HEK293 (cell line): ENCODE results near the gene ANKFN1.

Source experiments
- CTCF ChIA-PET: fragments of 350-600 bp; formaldehyde crosslinking; extraction: SDS; loops from one replicate; lab custom pipeline; 2021; ENCODE audit warnings: antibody characterized with exemption; lab: Yijun Ruan, JAX
- POLR2A ChIA-PET: fragments of 300-600 bp; formaldehyde crosslinking; extraction: SDS; loops from one replicate; lab custom pipeline; 2020; ENCODE audit warnings: antibody characterized with exemption, inconsistent platforms; lab: Yijun Ruan, JAX
- H3K27ac ChIP-seq: fragments of 200-500 bp; sonication (Bioruptor generic); 2 replicates; pipeline ENCODE4 v1.5.1; 2014; ENCODE audit warnings: low read depth, low read length, control low read depth, inconsistent platforms; ENCODE audit errors: extremely low read depth
- H3K36me3 ChIP-seq, 2 experiments: fragments of 200-500 bp in 1 of 2; sonication (Bioruptor generic) in 1 of 2; 1 replicate in 1 of 2; 2 replicates in 1 of 2; pipeline ENCODE4 v1.5.1; 2014 to 2017; ENCODE audit warnings: inconsistent platforms in 2 of 2, low read length in 2 of 2; ENCODE audit not compliant: control insufficient read depth in 2 of 2, insufficient read depth in 1 of 2
- H3K4me1 ChIP-seq: fragments of 200-500 bp; sonication (Bioruptor generic); 2 replicates; pipeline ENCODE4 v1.5.1; 2014; ENCODE audit warnings: mild to moderate bottlenecking, low read length, inconsistent platforms; ENCODE audit not compliant: control insufficient read depth, insufficient read depth
- H3K4me3 ChIP-seq: 2 replicates; pipeline ENCODE4 v1.5.1; 2011; ENCODE audit warnings: low read depth, mild to moderate bottlenecking, control low read depth, low read length, moderate library complexity
- H3K9me3 ChIP-seq: fragments of 200-500 bp; sonication (Bioruptor generic); 2 replicates; pipeline ENCODE4 v1.5.1; 2014; ENCODE audit warnings: low read depth, low read length, inconsistent platforms; ENCODE audit not compliant: control insufficient read depth, insufficient read depth
- BCL11A ChIP-seq: fragments of 450-650 bp; formaldehyde crosslinking; IDR thresholded peaks from 2 replicates; pipeline ENCODE4 v1.5.1; 2016; ENCODE audit warnings: low read depth, missing biosample characterization, missing genetic modification characterization
- TRIM28 ChIP-seq: IDR thresholded peaks from 2 replicates; pipeline ENCODE4 v1.6.1; 2011; ENCODE audit warnings: low read length, control low read depth, borderline replicate concordance
- ZBTB10 ChIP-seq: fragments of 450-650 bp; formaldehyde crosslinking; IDR thresholded peaks from 2 replicates; pipeline ENCODE4 v1.5.1; 2016; ENCODE audit warnings: missing biosample characterization, missing genetic modification characterization
- ZNF132 ChIP-seq: fragments of 450-650 bp; formaldehyde crosslinking; IDR thresholded peaks from 2 replicates; pipeline ENCODE4 v1.5.1; 2017; ENCODE audit warnings: missing biosample characterization, missing genetic modification characterization, borderline replicate concordance
- ZNF16 ChIP-seq: fragments of 450-650 bp; formaldehyde crosslinking; IDR thresholded peaks from 2 replicates; pipeline ENCODE4 v1.5.1; 2016; ENCODE audit warnings: low read depth, missing biosample characterization, missing genetic modification characterization
- ZNF416 ChIP-seq: fragments of 450-650 bp; formaldehyde crosslinking; IDR thresholded peaks from 2 replicates; pipeline ENCODE4 v1.5.1; 2016; ENCODE audit warnings: missing biosample characterization, missing genetic modification characterization
- ZNF623 ChIP-seq: fragments of 450-650 bp; formaldehyde crosslinking; IDR thresholded peaks from 2 replicates; pipeline ENCODE4 v1.5.1; 2016; ENCODE audit warnings: missing biosample characterization, missing genetic modification characterization
- ZNF664 ChIP-seq: fragments of 450-650 bp; formaldehyde crosslinking; IDR thresholded peaks from 2 replicates; pipeline ENCODE4 v1.5.1; 2016; ENCODE audit warnings: missing biosample characterization, missing genetic modification characterization
- TF ChIP-seq, protein P1 (sequence below): fragments of 450-650 bp; formaldehyde crosslinking; IDR thresholded peaks from 2 replicates; pipeline ENCODE4 v1.5.1; 2016; ENCODE audit warnings: missing biosample characterization, missing genetic modification characterization, low read depth
- TF ChIP-seq, protein P2 (sequence below): fragments of 450-650 bp; formaldehyde crosslinking; IDR thresholded peaks from 2 replicates; pipeline ENCODE4 v1.5.1; 2016; ENCODE audit warnings: missing biosample characterization, missing genetic modification characterization
- TF ChIP-seq, protein P3 (sequence below): fragments of 450-650 bp; formaldehyde crosslinking; IDR thresholded peaks from 2 replicates; pipeline ENCODE4 v1.5.1; 2016; ENCODE audit warnings: missing biosample characterization, missing genetic modification characterization
- TF ChIP-seq, protein P4 (sequence below): fragments of 450-650 bp; formaldehyde crosslinking; IDR thresholded peaks from 2 replicates; pipeline ENCODE4 v1.5.1; 2016; ENCODE audit warnings: missing biosample characterization, missing genetic modification characterization, low read depth

Gene ANKFN1

GRCh38 chr17:56217921-56218320 is 64.6 kb downstream of the ANKFN1 start:
- H3K9me3 ChIP-seq = no peaks in the 10 kb centered on the region
- ChIA-PET POLR2A (no interaction called here), CTCF (no interaction called here)
- H3K27ac ChIP-seq = no peak overlapping the region
- H3K4me3 ChIP-seq = no peak overlapping the region
- TF ChIP-seq ZBTB10 (no peak), ZNF132 (tag by site-specific recombination) (no peak)
- TF ChIP-seq, protein P1, sequence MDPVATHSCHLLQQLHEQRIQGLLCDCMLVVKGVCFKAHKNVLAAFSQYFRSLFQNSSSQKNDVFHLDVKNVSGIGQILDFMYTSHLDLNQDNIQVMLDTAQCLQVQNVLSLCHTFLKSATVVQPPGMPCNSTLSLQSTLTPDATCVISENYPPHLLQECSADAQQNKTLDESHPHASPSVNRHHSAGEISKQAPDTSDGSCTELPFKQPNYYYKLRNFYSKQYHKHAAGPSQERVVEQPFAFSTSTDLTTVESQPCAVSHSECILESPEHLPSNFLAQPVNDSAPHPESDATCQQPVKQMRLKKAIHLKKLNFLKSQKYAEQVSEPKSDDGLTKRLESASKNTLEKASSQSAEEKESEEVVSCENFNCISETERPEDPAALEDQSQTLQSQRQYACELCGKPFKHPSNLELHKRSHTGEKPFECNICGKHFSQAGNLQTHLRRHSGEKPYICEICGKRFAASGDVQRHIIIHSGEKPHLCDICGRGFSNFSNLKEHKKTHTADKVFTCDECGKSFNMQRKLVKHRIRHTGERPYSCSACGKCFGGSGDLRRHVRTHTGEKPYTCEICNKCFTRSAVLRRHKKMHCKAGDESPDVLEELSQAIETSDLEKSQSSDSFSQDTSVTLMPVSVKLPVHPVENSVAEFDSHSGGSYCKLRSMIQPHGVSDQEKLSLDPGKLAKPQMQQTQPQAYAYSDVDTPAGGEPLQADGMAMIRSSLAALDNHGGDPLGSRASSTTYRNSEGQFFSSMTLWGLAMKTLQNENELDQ (tag by site-specific recombination) = no peak
- TF ChIP-seq, protein P2, sequence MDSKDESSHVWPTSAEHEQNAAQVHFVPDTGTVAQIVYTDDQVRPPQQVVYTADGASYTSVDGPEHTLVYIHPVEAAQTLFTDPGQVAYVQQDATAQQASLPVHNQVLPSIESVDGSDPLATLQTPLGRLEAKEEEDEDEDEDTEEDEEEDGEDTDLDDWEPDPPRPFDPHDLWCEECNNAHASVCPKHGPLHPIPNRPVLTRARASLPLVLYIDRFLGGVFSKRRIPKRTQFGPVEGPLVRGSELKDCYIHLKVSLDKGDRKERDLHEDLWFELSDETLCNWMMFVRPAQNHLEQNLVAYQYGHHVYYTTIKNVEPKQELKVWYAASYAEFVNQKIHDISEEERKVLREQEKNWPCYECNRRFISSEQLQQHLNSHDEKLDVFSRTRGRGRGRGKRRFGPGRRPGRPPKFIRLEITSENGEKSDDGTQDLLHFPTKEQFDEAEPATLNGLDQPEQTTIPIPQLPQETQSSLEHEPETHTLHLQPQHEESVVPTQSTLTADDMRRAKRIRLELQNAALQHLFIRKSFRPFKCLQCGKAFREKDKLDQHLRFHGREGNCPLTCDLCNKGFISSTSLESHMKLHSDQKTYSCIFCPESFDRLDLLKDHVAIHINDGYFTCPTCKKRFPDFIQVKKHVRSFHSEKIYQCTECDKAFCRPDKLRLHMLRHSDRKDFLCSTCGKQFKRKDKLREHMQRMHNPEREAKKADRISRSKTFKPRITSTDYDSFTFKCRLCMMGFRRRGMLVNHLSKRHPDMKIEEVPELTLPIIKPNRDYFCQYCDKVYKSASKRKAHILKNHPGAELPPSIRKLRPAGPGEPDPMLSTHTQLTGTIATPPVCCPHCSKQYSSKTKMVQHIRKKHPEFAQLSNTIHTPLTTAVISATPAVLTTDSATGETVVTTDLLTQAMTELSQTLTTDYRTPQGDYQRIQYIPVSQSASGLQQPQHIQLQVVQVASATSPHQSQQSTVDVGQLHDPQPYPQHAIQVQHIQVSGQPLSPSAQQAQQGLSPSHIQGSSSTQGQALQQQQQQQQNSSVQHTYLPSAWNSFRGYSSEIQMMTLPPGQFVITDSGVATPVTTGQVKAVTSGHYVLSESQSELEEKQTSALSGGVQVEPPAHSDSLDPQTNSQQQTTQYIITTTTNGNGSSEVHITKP (tag by site-specific recombination) = no peak
- no peaks in the 10 kb centered on the region for H3K36me3 ChIP-seq
- H3K4me1 ChIP-seq = no peaks in the 10 kb centered on the region

- CTCF ChIA-PET = no interaction called here
- Histone ChIP-seq H3K4me3 (no peak overlapping the region), H3K36me3 (no peaks in the 10 kb centered on the region), H3K27ac (no peak overlapping the region)
- TF ChIP-seq ZNF623 (tag by site-specific recombination) (no peak), ZNF16 (no peak), ZNF664 (tag by site-specific recombination) (no peak), TRIM28 (no peak), BCL11A (tag by site-specific recombination) (no peak), ZNF416 (tag by site-specific recombination) (no peak)
- TF ChIP-seq, protein P3, sequence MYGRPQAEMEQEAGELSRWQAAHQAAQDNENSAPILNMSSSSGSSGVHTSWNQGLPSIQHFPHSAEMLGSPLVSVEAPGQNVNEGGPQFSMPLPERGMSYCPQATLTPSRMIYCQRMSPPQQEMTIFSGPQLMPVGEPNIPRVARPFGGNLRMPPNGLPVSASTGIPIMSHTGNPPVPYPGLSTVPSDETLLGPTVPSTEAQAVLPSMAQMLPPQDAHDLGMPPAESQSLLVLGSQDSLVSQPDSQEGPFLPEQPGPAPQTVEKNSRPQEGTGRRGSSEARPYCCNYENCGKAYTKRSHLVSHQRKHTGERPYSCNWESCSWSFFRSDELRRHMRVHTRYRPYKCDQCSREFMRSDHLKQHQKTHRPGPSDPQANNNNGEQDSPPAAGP = no peak
- TF ChIP-seq, protein P4, sequence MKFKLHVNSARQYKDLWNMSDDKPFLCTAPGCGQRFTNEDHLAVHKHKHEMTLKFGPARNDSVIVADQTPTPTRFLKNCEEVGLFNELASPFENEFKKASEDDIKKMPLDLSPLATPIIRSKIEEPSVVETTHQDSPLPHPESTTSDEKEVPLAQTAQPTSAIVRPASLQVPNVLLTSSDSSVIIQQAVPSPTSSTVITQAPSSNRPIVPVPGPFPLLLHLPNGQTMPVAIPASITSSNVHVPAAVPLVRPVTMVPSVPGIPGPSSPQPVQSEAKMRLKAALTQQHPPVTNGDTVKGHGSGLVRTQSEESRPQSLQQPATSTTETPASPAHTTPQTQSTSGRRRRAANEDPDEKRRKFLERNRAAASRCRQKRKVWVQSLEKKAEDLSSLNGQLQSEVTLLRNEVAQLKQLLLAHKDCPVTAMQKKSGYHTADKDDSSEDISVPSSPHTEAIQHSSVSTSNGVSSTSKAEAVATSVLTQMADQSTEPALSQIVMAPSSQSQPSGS (tag by site-specific recombination) = no peak
- TF ChIP-seq, all 188 proteins: peak for 0
- H3K4me1 ChIP-seq = no peaks in the 10 kb centered on the region
- no peaks in the 10 kb centered on the region for H3K9me3 ChIP-seq
- POLR2A ChIA-PET = no interaction called here
Measured at GRCh38 chr17:56222255-56222654, 69.0 kb downstream of the ANKFN1 start.
